ENCODE data around the gene POTED. TPM values are rescaled to one million over a fixed set of nuclear protein-coding genes. Genes with fewer than 3 reads are reported as not detected.
"Not testable (repeated sequence)": the region's sequence is repeated elsewhere in the genome, so short reads cannot be mapped to it uniquely, and the experiment has no call there.

POTED gene
- polyA plus RNA-seq, result not detected in 2 replicates
- not detected in 2 replicates for polyA minus RNA-seq

DNA sequence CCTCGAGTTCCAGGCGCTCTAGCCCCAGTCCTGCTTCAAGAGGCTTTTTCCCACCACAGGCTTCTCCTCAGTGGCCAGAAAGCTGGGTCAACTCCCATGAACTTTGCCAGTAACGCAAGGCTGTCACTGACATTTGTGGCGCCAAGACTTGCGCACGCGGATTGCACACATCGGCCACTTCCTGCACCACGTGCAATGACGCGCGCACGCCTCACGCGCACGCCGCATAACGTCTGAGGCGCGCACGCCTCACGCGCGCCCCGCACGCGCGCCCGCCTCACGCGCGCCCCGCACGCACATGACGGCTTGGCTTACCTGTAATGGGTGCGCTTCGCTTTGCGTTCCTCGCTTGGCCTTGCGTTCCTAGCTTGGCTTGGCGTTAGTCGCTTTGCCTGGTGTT is at the start of gene POTED:
TSS of gene POTED (plus strand) at position 301 of the 400 bp plus-strand sequence. CDS start 452 bp downstream, outside the sequence.
- H4K20me1 ChIP-seq (ENCODE audit: insufficient read depth); H3K27me3 ChIP-seq (ENCODE audit: insufficient read depth, low read depth, low read length); H2AFZ ChIP-seq (ENCODE audit: low read depth, low read length); H3K27ac ChIP-seq (ENCODE audit: low read length); H3K9me2 ChIP-seq (ENCODE audit: insufficient read depth, low read length); H3K4me2 ChIP-seq (ENCODE audit: low read length); H3K9me3 ChIP-seq (ENCODE audit: low read length); H3K9ac ChIP-seq (ENCODE audit: low read length); H3K4me3 ChIP-seq (ENCODE audit: low read length); H3K79me2 ChIP-seq (replicated peaks; ENCODE audit: insufficient read depth, low read length); H3F3A ChIP-seq (ENCODE audit: insufficient read depth, low read length, poor library complexity, severe bottlenecking); H3K36me3 ChIP-seq (ENCODE audit: insufficient read depth, low read length): not testable (repeated sequence)

DNA sequence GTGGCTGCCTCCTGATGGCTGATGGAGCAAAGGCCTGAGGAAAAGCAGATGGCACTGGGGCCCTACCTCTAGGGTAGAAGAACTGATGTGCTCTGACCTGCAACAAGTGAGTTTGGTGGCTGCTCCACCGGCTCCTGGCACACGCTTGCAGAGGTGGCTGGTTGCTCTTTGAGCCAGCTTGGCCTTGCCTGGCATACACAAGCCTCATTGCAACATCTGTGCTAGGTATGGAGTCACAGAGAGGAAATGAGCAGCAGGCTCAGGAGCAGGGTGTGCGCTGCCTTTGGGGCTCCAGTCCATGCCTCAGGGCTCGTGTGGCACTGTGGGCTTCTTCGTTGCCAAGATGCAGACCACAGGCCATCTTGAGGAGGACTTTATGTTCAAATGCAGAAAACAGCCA is 40.5 kb downstream of the POTED start:
- H3K79me2 ChIP-seq (replicated peaks; ENCODE audit: insufficient read depth, low read length); H3K9ac ChIP-seq (ENCODE audit: low read length); H2AFZ ChIP-seq (ENCODE audit: low read depth, low read length); H3K9me3 ChIP-seq (ENCODE audit: low read length); H3K27ac ChIP-seq (ENCODE audit: low read length); H3K4me2 ChIP-seq (ENCODE audit: low read length); H3K9me2 ChIP-seq (ENCODE audit: insufficient read depth, low read length); H4K20me1 ChIP-seq (ENCODE audit: insufficient read depth); H3F3A ChIP-seq (ENCODE audit: insufficient read depth, low read length, poor library complexity, severe bottlenecking); H3K36me3 ChIP-seq (ENCODE audit: insufficient read depth, low read length); H3K4me3 ChIP-seq (ENCODE audit: low read length); H3K27me3 ChIP-seq (ENCODE audit: insufficient read depth, low read depth, low read length): not testable (repeated sequence)

GRCh38 chr21:13651746-13652145 is 42.2 kb downstream of the POTED start:
- H2AFZ ChIP-seq (ENCODE audit: low read depth, low read length); H3F3A ChIP-seq (ENCODE audit: insufficient read depth, low read length, poor library complexity, severe bottlenecking); H3K4me3 ChIP-seq (ENCODE audit: low read length); H3K9ac ChIP-seq (ENCODE audit: low read length); H3K27me3 ChIP-seq (ENCODE audit: insufficient read depth, low read depth, low read length); H3K36me3 ChIP-seq (ENCODE audit: insufficient read depth, low read length); H3K9me3 ChIP-seq (ENCODE audit: low read length); H3K4me2 ChIP-seq (ENCODE audit: low read length); H3K27ac ChIP-seq (ENCODE audit: low read length); H4K20me1 ChIP-seq (ENCODE audit: insufficient read depth); H3K79me2 ChIP-seq (replicated peaks; ENCODE audit: insufficient read depth, low read length); H3K9me2 ChIP-seq (ENCODE audit: insufficient read depth, low read length): not testable (repeated sequence)

Small RNA genes lying within 50 kb of the gene (small RNA-seq; reads per million reads assigned to genes)
- gene AL050303.3, result 0 reads per million in 3 experiments
- 0 reads per million in 3 experiments for gene MIR3118-1
- 0 reads per million in 3 experiments for gene RNU6-286P

Measured in neural cell (in vitro differentiated cells).